Loucy (cell line): ENCODE data around the gene EP400.

Experiments
- H2AFZ ChIP-seq: fragments of 200-600 bp; sonication (generic); 2 replicates; pipeline ENCODE4 v1.6.0; 2016; ENCODE audit warnings: antibody characterized with exemption, mild to moderate bottlenecking, low read length, moderate library complexity
- H3F3A ChIP-seq: fragments of 200-600 bp; 2 replicates; pipeline ENCODE4 v1.6.0; 2016; ENCODE audit warnings: antibody characterized with exemption, low read depth, mild to moderate bottlenecking
- H3K27me3 ChIP-seq: fragments of 200-600 bp; sonication (generic); 2 replicates; pipeline ENCODE4 v1.6.1; 2014; ENCODE audit warnings: low read length, mild to moderate bottlenecking; ENCODE audit not compliant: insufficient read depth, poor library complexity, severe bottlenecking
- H3K36me3 ChIP-seq: fragments of 200-600 bp; sonication (generic); 2 replicates; pipeline ENCODE4 v1.6.1; 2016; ENCODE audit warnings: low read length; ENCODE audit not compliant: insufficient read depth
- H3K4me1 ChIP-seq: fragments of 200-600 bp; sonication (generic); 2 replicates; pipeline ENCODE4 v1.5.1; 2014; ENCODE audit warnings: low read length, mild to moderate bottlenecking; ENCODE audit not compliant: insufficient read depth, poor library complexity, severe bottlenecking
- H3K4me2 ChIP-seq: fragments of 200-600 bp; sonication (generic); 2 replicates; pipeline ENCODE4 v1.6.0; 2014; ENCODE audit warnings: antibody characterized with exemption, low read length, low read depth, mild to moderate bottlenecking; ENCODE audit not compliant: poor library complexity, severe bottlenecking
- H3K4me3 ChIP-seq: fragments of 200-600 bp; sonication (generic); 2 replicates; pipeline ENCODE4 v1.5.1; 2014; ENCODE audit warnings: low read length, mild to moderate bottlenecking, mixed read lengths; ENCODE audit not compliant: poor library complexity, severe bottlenecking
- H3K79me2 ChIP-seq: fragments of 200-600 bp; sonication (generic); 2 replicates; pipeline ENCODE4 v1.6.1; 2014; ENCODE audit warnings: low read length; ENCODE audit not compliant: insufficient read depth
- H3K9ac ChIP-seq: fragments of 200-600 bp; sonication (generic); 2 replicates; pipeline ENCODE4 v1.6.0; 2014; ENCODE audit warnings: mild to moderate bottlenecking, low read depth, low read length, moderate library complexity; ENCODE audit not compliant: poor library complexity, severe bottlenecking
- H3K9me2 ChIP-seq: fragments of 200-600 bp; sonication (generic); replicated peaks from 2 replicates; pipeline ENCODE4 v1.6.1; 2016; ENCODE audit warnings: low read depth, low read length, mixed read lengths
- H3K9me3 ChIP-seq: fragments of 200-600 bp; sonication (generic); 2 replicates; pipeline ENCODE4 v1.6.1; 2014; ENCODE audit warnings: mild to moderate bottlenecking, antibody characterized with exemption, low read length, low read depth; ENCODE audit not compliant: insufficient read depth
- H4K20me1 ChIP-seq: fragments of 200-600 bp; sonication (generic); 2 replicates; pipeline ENCODE4 v1.6.0; 2014; ENCODE audit warnings: antibody characterized with exemption, low read length, mild to moderate bottlenecking; ENCODE audit not compliant: insufficient read depth, poor library complexity, severe bottlenecking
- CTCF ChIP-seq: fragments of 200-600 bp; sonication (generic); conservative IDR thresholded peaks from 2 replicates; pipeline ENCODE4 v1.5.1; 2014; ENCODE audit warnings: mild to moderate bottlenecking, antibody characterized with exemption, low read length
- EZH2phosphoT487 ChIP-seq: fragments of 200-600 bp; IDR thresholded peaks from 2 replicates; pipeline ENCODE4 v1.6.1; 2018; ENCODE audit warnings: antibody characterized with exemption, mild to moderate bottlenecking, moderate library complexity, borderline replicate concordance

The EP400 gene

DNA sequence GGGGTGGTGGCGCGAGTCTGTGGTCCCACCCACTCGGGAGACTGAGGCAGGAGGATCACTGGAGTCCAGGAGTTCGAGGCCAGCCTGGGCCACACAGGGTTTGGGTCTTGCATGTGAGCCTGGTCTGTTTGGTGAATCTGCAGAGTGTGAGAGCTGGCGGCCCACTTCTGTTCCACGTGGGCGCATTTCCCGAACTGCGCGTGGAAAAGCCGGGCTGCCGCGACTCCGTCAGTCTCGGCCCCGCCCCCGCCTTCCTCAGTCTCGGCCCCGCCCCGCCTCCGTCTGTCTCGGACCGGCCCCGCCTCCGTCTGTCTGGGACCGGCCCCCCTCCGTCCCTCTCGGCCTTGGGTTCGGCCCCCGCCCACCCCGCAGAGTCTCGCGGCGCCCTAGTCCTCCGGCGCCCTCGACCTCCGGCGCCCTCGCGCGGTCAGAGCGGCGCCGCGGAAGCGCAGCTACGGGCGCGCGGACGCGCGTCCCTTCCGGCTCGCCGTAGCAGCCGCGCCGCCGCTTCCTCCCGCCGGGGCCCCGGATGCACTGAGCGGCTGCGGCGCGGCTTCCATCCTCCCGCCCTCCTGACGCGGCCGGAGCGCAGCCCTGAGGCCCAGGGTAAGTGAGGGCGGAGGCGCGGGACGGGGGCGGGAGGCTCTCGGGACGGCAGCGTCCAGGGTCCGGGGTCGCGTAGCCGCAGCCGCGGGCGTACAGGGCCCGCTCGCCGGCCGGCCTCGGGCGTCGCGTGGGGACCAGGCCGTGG, at the start of gene EP400:
Gene EP400, plus strand, starts transcription at position 512 of the 751 bp plus-strand sequence. CDS start 10,678 bp downstream, outside the sequence.
- TF ChIP-seq CTCF (peak; percentile 53), EZH2phosphoT487 (no peak)

DNA sequence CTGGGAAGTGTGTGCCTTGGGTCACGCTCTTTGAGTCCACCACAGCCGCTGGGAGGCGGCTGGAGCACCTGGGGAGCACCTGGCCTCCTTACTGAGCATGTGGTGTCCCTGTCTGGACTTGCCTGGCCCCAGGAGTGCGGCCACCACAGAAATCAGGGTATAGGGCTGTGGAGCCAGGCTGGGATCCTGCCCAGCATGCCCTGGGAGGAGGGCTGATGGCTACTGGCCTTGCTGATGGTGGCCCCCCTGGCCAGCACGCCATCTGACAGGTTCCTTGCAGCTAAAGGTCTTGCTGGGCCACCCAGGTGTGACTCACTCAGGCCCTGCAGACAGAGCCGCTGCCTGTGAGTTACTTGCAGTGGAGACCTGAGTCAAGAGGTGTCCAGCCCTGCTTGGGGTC, 49.3 kb upstream of the EP400 start:
- Histone ChIP-seq H3K9me2 (no peaks in the 10 kb centered on the region), H3K9ac (no peak overlapping the region), H3K4me3 (no peak overlapping the region), H3K36me3 (no peaks in the 10 kb centered on the region), H3K9me3 (no peaks in the 10 kb centered on the region), H3F3A (no peaks in the 10 kb centered on the region), H3K79me2 (peaks cover 66% of the 10 kb centered on the region), H2AFZ (no peak overlapping the region), H3K4me1 (peaks cover 16% of the 10 kb centered on the region), H3K4me2 (no peak overlapping the region), H3K27me3 (no peaks in the 10 kb centered on the region), H4K20me1 (peaks cover 42% of the 10 kb centered on the region)
- TF ChIP-seq EZH2phosphoT487 (no peak), CTCF (no peak)

More for the DNA sequence above, at the start of gene EP400:
- Histone ChIP-seq H3K9me2 (no peaks in the 10 kb centered on the region), H3K4me1 (peaks cover 42% of the 10 kb centered on the region), H3K36me3 (no peaks in the 10 kb centered on the region), H4K20me1 (peaks cover 39% of the 10 kb centered on the region), H3K79me2 (peaks cover 48% of the 10 kb centered on the region), H3K9ac (peak within 1 kb of the TSS; percentile 94), H3K27me3 (no peaks in the 10 kb centered on the region), H3K4me2 (peak within 1 kb of the TSS; percentile 92), H3K9me3 (no peaks in the 10 kb centered on the region), H2AFZ (peak within 1 kb of the TSS; percentile 81), H3K4me3 (peak within 1 kb of the TSS; percentile 98), H3F3A (peaks cover 11% of the 10 kb centered on the region; the same call in 1 of the 2 replicates)

DNA sequence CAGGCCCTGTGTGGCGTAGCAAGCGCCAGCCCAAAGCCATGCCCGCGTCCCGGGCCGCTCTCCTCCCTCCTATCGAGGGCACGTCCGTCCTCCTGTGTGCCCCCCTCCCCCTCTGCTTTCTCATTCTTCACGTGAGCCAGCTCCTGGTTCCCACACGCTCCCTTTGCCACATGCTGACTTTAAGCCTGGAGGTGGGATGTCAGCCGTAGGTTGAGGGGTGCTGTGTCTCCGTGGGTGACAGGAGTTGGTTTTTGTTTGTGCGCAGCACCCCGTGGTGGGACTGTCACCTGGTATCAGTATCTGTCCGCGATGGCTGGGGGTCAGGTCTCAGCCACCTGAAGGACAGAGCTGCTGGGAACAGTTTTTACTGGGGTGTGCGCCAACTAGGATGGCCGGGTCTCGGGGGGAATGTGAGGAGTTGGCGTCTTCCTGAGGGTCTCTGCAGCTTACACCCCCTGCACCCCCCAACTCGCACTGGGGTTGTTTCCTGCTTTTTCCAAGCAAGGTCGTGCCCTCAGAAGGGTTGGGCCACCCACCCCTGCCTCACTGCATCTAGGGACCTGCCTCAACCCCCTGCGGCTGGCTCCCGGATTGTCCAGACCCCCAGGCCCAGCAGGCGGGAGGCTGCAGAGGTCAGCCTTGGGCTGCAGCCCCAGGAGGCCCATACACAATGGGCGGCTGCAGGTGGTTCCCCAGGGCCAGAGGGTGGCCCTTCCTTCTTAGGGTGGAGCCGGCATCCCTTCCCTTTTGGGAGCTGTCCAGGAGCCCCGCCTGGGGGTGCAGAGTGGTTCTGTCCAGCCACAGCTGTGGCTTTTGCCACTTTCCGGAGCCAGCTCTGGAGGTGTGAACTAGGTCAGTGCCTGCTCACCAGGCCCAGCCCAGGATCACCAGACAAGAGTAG, 48.1 kb upstream of the EP400 start:
- no peak for TF ChIP-seq CTCF
- TF ChIP-seq EZH2phosphoT487: no peak
- Histone ChIP-seq H3K4me3 (no peak overlapping the region), H3K27me3 (no peaks in the 10 kb centered on the region), H3K9me3 (no peaks in the 10 kb centered on the region), H3K4me1 (peaks cover 6% of the 10 kb centered on the region), H3K9me2 (no peaks in the 10 kb centered on the region), H4K20me1 (peaks cover 33% of the 10 kb centered on the region), H2AFZ (no peak overlapping the region), H3K36me3 (no peaks in the 10 kb centered on the region; the same call in 1 of the 2 replicates), H3K79me2 (peaks cover 57% of the 10 kb centered on the region), H3K9ac (no peak overlapping the region), H3F3A (no peaks in the 10 kb centered on the region), H3K4me2 (no peak overlapping the region)
